SU-DHL-6 (cell line): ENCODE measurements around the gene CHST12.

Experiments
- H2AFZ ChIP-seq: fragments of 200-600 bp; sonication (generic); 2 replicates; pipeline ENCODE4 v1.6.1; 2014; ENCODE audit warnings: low read depth, mild to moderate bottlenecking, moderate library complexity, mixed read lengths, antibody characterized with exemption, low read length; ENCODE audit not compliant: severe bottlenecking
- H3F3A ChIP-seq: fragments of 200-600 bp; shearing (Covaris generic); 2 replicates; pipeline ENCODE4 v1.6.0; 2016; ENCODE audit warnings: antibody characterized with exemption, mild to moderate bottlenecking; ENCODE audit not compliant: insufficient read depth
- H3K27ac ChIP-seq: fragments of 200-600 bp; sonication (generic); 2 replicates; pipeline ENCODE4 v1.5.1; 2016; ENCODE audit warnings: low read depth, mild to moderate bottlenecking, low read length, moderate library complexity, mixed read lengths
- H3K27me3 ChIP-seq: fragments of 200-600 bp; sonication (generic), shearing (Covaris generic); 2 replicates; pipeline ENCODE4 v1.6.0; 2014; ENCODE audit warnings: mild to moderate bottlenecking, low read length
- H3K36me3 ChIP-seq: fragments of 200-600 bp; sonication (generic); 2 replicates; pipeline ENCODE4 v1.6.1; 2014; ENCODE audit warnings: mild to moderate bottlenecking, low read length, mixed read lengths
- H3K4me2 ChIP-seq: fragments of 300-600, 200-600 bp; shearing (Covaris generic), sonication (generic); 2 replicates; pipeline ENCODE4 v1.6.0; 2014; ENCODE audit warnings: low read length, low read depth, mild to moderate bottlenecking; ENCODE audit not compliant: poor library complexity, severe bottlenecking
- H3K4me3 ChIP-seq: fragments of 200-600 bp; sonication (generic); 2 replicates; pipeline ENCODE4 v1.5.1; 2014; ENCODE audit warnings: antibody characterized with exemption, low read length, mild to moderate bottlenecking, mixed read lengths; ENCODE audit not compliant: insufficient read depth, poor library complexity, severe bottlenecking
- H3K79me2 ChIP-seq: fragments of 200-600 bp; sonication (generic); 2 replicates; pipeline ENCODE4 v1.6.1; 2014; ENCODE audit warnings: mild to moderate bottlenecking, low read length, moderate library complexity; ENCODE audit not compliant: insufficient read depth
- H3K9ac ChIP-seq: fragments of 200-600 bp; sonication (generic); 2 replicates; pipeline ENCODE4 v1.7.0; 2014; ENCODE audit warnings: mild to moderate bottlenecking, low read length
- H3K9me2 ChIP-seq: fragments of 200-600 bp; sonication (generic); replicated peaks from 2 replicates; pipeline ENCODE4 v1.6.1; 2014; ENCODE audit warnings: low read length; ENCODE audit not compliant: insufficient read depth
- H3K9me3 ChIP-seq: fragments of 200-600 bp; sonication (generic); 2 replicates; pipeline ENCODE4 v1.6.1; 2014; ENCODE audit warnings: low read length, mixed read lengths; ENCODE audit not compliant: insufficient read depth
- H4K20me1 ChIP-seq: fragments of 200-600 bp; sonication (generic); 2 replicates; pipeline ENCODE4 v1.6.1; 2014; ENCODE audit warnings: low read depth, mild to moderate bottlenecking, antibody characterized with exemption, low read length, moderate library complexity, mixed read lengths
- EZH2phosphoT487 ChIP-seq: fragments of 200-600 bp; sonication (generic), shearing (Covaris generic); conservative IDR thresholded peaks from 2 replicates; pipeline ENCODE4 v1.6.1; 2018; ENCODE audit warnings: mild to moderate bottlenecking, antibody characterized with exemption, low read length, moderate library complexity, mixed read lengths
- TF ChIP-seq, protein P1 (sequence below): fragments of 200-600 bp; sonication (generic); IDR thresholded peaks from one replicate; pipeline ENCODE4 v1.5.1; 2017; ENCODE audit warnings: antibody characterized with exemption, mild to moderate bottlenecking, low read length, moderate library complexity; ENCODE audit not compliant: insufficient read depth, poor library complexity, severe bottlenecking

Gene CHST12

DNA sequence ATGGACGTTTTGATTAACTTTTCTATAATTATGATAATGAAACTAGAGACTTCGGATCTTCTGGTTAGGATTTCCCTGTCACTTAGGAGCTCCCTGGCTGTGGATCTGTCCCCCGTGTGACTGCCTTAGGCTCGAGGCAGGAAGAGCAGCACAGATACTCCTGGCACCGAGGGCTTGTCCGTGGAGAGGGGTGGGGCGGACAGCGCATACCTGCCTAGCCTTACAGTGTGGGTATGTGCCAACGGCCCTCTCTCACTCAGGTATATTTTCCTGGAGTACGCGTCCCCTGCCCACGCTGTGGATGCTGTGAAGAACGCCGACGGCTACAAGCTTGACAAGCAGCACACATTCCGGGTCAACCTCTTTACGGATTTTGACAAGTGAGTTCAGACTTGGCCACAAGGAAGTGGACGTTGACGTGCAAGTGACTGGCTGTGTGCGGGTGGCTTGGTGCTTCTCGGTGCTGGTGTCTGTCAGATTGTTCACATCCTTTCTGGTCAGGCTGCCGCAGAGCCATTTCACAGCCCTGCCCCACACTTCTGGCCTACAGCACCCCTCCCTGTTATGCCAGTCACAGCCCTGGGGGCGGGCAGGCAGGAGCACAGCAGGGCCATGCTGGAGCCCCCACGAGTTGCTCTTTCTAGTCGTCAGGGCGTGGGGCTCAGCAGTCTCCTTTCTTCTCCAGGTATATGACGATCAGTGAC is 40.9 kb upstream of the CHST12 start:
- Histone ChIP-seq H2AFZ (no peak overlapping the region), H3K4me2 (no peak overlapping the region), H3K27me3 (no peaks in the 10 kb centered on the region), H3K9me2 (no peaks in the 10 kb centered on the region), H3K4me3 (no peak overlapping the region), H4K20me1 (peaks cover 29% of the 10 kb centered on the region; the same call in 1 of the 2 replicates), H3K9me3 (no peaks in the 10 kb centered on the region), H3K36me3 (peaks cover 52% of the 10 kb centered on the region), H3K9ac (no peak overlapping the region), H3F3A (no peaks in the 10 kb centered on the region), H3K79me2 (peaks cover 51% of the 10 kb centered on the region), H3K27ac (no peak overlapping the region)
- TF ChIP-seq, protein P1, sequence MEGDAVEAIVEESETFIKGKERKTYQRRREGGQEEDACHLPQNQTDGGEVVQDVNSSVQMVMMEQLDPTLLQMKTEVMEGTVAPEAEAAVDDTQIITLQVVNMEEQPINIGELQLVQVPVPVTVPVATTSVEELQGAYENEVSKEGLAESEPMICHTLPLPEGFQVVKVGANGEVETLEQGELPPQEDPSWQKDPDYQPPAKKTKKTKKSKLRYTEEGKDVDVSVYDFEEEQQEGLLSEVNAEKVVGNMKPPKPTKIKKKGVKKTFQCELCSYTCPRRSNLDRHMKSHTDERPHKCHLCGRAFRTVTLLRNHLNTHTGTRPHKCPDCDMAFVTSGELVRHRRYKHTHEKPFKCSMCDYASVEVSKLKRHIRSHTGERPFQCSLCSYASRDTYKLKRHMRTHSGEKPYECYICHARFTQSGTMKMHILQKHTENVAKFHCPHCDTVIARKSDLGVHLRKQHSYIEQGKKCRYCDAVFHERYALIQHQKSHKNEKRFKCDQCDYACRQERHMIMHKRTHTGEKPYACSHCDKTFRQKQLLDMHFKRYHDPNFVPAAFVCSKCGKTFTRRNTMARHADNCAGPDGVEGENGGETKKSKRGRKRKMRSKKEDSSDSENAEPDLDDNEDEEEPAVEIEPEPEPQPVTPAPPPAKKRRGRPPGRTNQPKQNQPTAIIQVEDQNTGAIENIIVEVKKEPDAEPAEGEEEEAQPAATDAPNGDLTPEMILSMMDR: no peak

DNA sequence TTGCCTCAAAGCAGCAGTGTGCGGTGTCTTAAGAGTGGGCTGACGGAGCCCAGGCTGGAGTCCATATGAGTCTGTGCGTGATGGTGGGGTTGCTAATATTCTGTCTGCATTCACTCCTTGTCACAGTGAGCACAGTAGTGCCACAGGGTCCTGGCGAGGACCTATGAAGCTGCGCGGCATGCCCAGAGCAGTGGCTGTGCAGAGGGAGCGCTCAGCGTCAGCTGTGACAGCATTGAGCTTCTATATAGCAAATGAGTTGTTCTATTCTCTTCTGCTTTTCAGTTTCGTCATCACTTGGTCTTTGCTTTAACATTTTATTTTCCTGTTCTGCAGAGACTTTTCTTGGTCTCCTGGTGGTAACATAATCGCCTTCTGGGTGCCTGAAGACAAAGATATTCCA is 34.3 kb upstream of the CHST12 start:
- Histone ChIP-seq H3K79me2 (peaks cover 43% of the 10 kb centered on the region; the same call in 1 of the 2 replicates), H3K9ac (no peak overlapping the region), H3K9me2 (no peaks in the 10 kb centered on the region), H3K4me3 (no peak overlapping the region), H3K36me3 (peaks cover 47% of the 10 kb centered on the region), H2AFZ (no peak overlapping the region), H3K4me2 (no peak overlapping the region), H4K20me1 (no peaks in the 10 kb centered on the region; the same call in 1 of the 2 replicates), H3K27ac (no peak overlapping the region), H3F3A (no peaks in the 10 kb centered on the region), H3K9me3 (no peaks in the 10 kb centered on the region), H3K27me3 (no peaks in the 10 kb centered on the region)
- no peak for TF ChIP-seq EZH2phosphoT487
- TF ChIP-seq, protein P1: no peak

DNA sequence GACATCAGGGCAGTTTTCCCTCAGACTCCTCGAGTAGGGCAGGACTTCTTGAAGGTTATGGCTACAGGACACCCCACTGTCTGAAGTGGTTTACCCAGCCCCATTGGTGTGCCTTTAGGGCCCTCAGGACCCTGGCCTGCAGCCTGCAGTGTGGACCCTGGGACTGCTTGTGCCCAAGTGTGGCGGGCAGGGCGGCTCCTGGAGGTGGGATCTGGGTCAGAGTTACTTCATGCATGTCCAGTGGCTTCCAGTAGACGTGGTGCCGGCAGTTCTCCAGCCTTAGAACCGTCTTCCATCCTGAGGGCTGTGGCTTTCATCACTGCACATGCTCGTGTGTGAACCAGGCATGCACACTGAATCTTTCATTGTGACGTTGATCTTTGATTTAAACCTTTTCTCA is 32.1 kb upstream of the CHST12 start:
- peaks cover 55% of the 10 kb centered on the region for H3K79me2 ChIP-seq
- H4K20me1 ChIP-seq: no peaks in the 10 kb centered on the region; the same call in 1 of the 2 replicates
- H3K36me3 ChIP-seq: peaks cover 54% of the 10 kb centered on the region
- no peaks in the 10 kb centered on the region for H3F3A ChIP-seq
- H3K27ac ChIP-seq: no peak overlapping the region
- H3K9me2 ChIP-seq: no peaks in the 10 kb centered on the region
- TF ChIP-seq, protein P1: no peak
- no peak for TF ChIP-seq EZH2phosphoT487
- no peaks in the 10 kb centered on the region for H3K27me3 ChIP-seq
- no peaks in the 10 kb centered on the region for H3K9me3 ChIP-seq
- H3K4me2 ChIP-seq: no peak overlapping the region
- H3K9ac ChIP-seq: no peak overlapping the region
- H3K4me3 ChIP-seq: no peak overlapping the region
- H2AFZ ChIP-seq: no peak overlapping the region
